HCT116 (cell line): ENCODE results near the gene PDE1A. TPM values are rescaled to one million over a fixed set of nuclear protein-coding genes. Genes with fewer than 3 reads are reported as not detected.

Source experiments
- ATAC-seq: fragments of 200-7000 bp; cut with Tn5 transposase; 2 replicates; pipeline ENCODE4 v1.9.1; 2020; ENCODE audit warnings: mild to moderate bottlenecking, moderate library complexity
- BruUV-seq: library from RNA; stranded (reverse); fragments of 400-500 nt; replicated peaks from 2 replicates; lab custom pipeline; 2021; lab: Mats Ljungman, UMichigan
- CTCF ChIA-PET: fragments of 300-600 bp; sonication (Branson Sonifier 250); formaldehyde crosslinking; loops from one replicate; lab custom pipeline; 2021; ENCODE audit warnings: antibody characterized with exemption; lab: Charles Lee
- POLR2A ChIA-PET: fragments of 300-600, 350-600 bp; sonication (Branson Sonifier 250); formaldehyde crosslinking; loops from one replicate; lab custom pipeline; 2021; ENCODE audit warnings: antibody characterized with exemption; lab: Charles Lee
- RAD21 ChIA-PET, 2 experiments: fragments of 300-600 bp; sonication (Branson Sonifier 250); formaldehyde crosslinking; loops; one replicate each; lab custom pipeline; 2023; ENCODE audit warnings: low total read pairs in 2 of 2; ENCODE audit not compliant: uncharacterized antibody in 2 of 2, unreplicated experiment in 2 of 2, low non-redundant PET in 1 of 2; lab: Charles Lee
- DNase-seq: peaks from one replicate; pipeline ENCODE4 v3.0.0-alpha.2; 2010; ENCODE audit warnings: low read depth, low spot score
- H2AFZ ChIP-seq: fragments of 200-600 bp; shearing (Covaris generic), sonication (generic); 2 replicates; pipeline ENCODE4 v1.6.1; 2017; ENCODE audit warnings: low read depth, mixed run types, mixed read lengths, antibody characterized with exemption, low read length; ENCODE audit not compliant: poor library complexity, severe bottlenecking
- H3K27ac ChIP-seq: 2 replicates; pipeline ENCODE4 v1.5.1; 2012; ENCODE audit warnings: low read depth, low read length
- H3K27me3 ChIP-seq: fragments of 200-600 bp; sonication (generic); 2 replicates; pipeline ENCODE4 v1.6.1; 2016; ENCODE audit warnings: mixed run types, low read length, mixed read lengths; ENCODE audit not compliant: insufficient read depth
- H3K36me3 ChIP-seq, 2 experiments: fragments of 200-500 bp in 1 of 2; fragments of 200-600 bp in 1 of 2; sonication (Bioruptor generic) in 1 of 2; sonication (generic) in 1 of 2; 2 replicates each; pipeline versions ENCODE4 v1.5.1 to v1.6.1; 2014 to 2016; ENCODE audit warnings: low read length in 2 of 2, inconsistent platforms in 1 of 2, mixed read lengths in 1 of 2, mixed run types in 1 of 2; ENCODE audit not compliant: insufficient read depth in 2 of 2, control insufficient read depth in 1 of 2
- H3K4me1 ChIP-seq, 2 experiments: fragments of 200-600 bp in 1 of 2; sonication (generic) in 1 of 2; 2 replicates each; pipeline versions ENCODE4 v1.5.1 to v1.6.1; 2012 to 2017; ENCODE audit warnings: low read length in 2 of 2, inconsistent platforms in 1 of 2, mild to moderate bottlenecking in 1 of 2, mixed read lengths in 1 of 2, mixed run types in 1 of 2, moderate library complexity in 1 of 2; ENCODE audit not compliant: insufficient read depth in 2 of 2, control insufficient read depth in 1 of 2
- H3K4me2 ChIP-seq: fragments of 200-600 bp; sonication (generic); 2 replicates; pipeline ENCODE4 v1.6.1; 2017; ENCODE audit warnings: mixed run types, low read length, mixed read lengths
- H3K4me3 ChIP-seq, 2 experiments: fragments of 200-600 bp in 1 of 2; sonication (generic) in 1 of 2; replicated peaks in 1 of 2; 2 replicates each; pipeline ENCODE4 v1.5.1; 2011 to 2016; ENCODE audit warnings: low read length in 2 of 2, control low read depth in 1 of 2, low read depth in 1 of 2, mild to moderate bottlenecking in 1 of 2, mixed read lengths in 1 of 2, mixed run types in 1 of 2
- H3K79me2 ChIP-seq: fragments of 200-600 bp; sonication (generic); 2 replicates; pipeline ENCODE4 v1.6.1; 2017; ENCODE audit warnings: mild to moderate bottlenecking, mixed run types, low read length, moderate library complexity, mixed read lengths; ENCODE audit not compliant: insufficient read depth
- H3K9ac ChIP-seq: fragments of 200-600 bp; sonication (generic); 2 replicates; pipeline ENCODE4 v1.6.1; 2016; ENCODE audit warnings: low read length, mixed read lengths
- H3K9me2 ChIP-seq: fragments of 200-600 bp; sonication (generic), shearing (Covaris generic); 2 replicates; pipeline ENCODE4 v1.6.1; 2017; ENCODE audit warnings: mixed run types, mild to moderate bottlenecking, moderate library complexity; ENCODE audit not compliant: insufficient read depth
- H3K9me3 ChIP-seq, 2 experiments: fragments of 200-500 bp in 1 of 2; fragments of 200-600 bp in 1 of 2; sonication (Bioruptor generic) in 1 of 2; sonication (generic) in 1 of 2; 2 replicates each; pipeline ENCODE4 v1.6.1; 2014 to 2017; ENCODE audit warnings: low read length in 2 of 2, mixed read lengths in 2 of 2, inconsistent platforms in 1 of 2, low read depth in 1 of 2, mild to moderate bottlenecking in 1 of 2, mixed run types in 1 of 2, moderate library complexity in 1 of 2; ENCODE audit not compliant: control insufficient read depth in 1 of 2, insufficient read depth in 1 of 2
- H4K20me1 ChIP-seq: fragments of 200-600 bp; sonication (generic), shearing (Covaris generic); 2 replicates; pipeline ENCODE4 v1.6.1; 2017; ENCODE audit warnings: mixed run types, mild to moderate bottlenecking, moderate library complexity; ENCODE audit not compliant: insufficient read depth
- ATF3 ChIP-seq: IDR thresholded peaks from 2 replicates; pipeline ENCODE4 v1.6.1; 2012
- CTCF ChIP-seq, 3 experiments: fragments of 200-600 bp in 1 of 3; sonication (generic) in 1 of 3; IDR thresholded peaks in 2 of 3; conservative IDR thresholded peaks in 1 of 3; 2 replicates each; pipeline ENCODE4 v1.5.1; 2012 to 2017; ENCODE audit warnings: low read depth in 2 of 3, low read length in 2 of 3, antibody characterized with exemption in 1 of 3, borderline replicate concordance in 1 of 3, control low read depth in 1 of 3, mild to moderate bottlenecking in 1 of 3, mixed read lengths in 1 of 3, mixed run types in 1 of 3, moderate library complexity in 1 of 3; ENCODE audit not compliant: insufficient read depth in 1 of 3
- ELF1 ChIP-seq: IDR thresholded peaks from 2 replicates; pipeline ENCODE4 v1.6.1; 2012; ENCODE audit warnings: low read depth, borderline replicate concordance
- FOSL1 ChIP-seq: IDR thresholded peaks from 2 replicates; pipeline ENCODE4 v1.6.1; 2012; ENCODE audit warnings: low read depth
- MAX ChIP-seq: IDR thresholded peaks from 2 replicates; pipeline ENCODE4 v1.6.1; 2012
- POLR2AphosphoS5 ChIP-seq: IDR thresholded peaks from 2 replicates; pipeline ENCODE4 v1.6.1; 2011; ENCODE audit warnings: mild to moderate bottlenecking, low read depth, low read length, moderate library complexity
- RAD21 ChIP-seq: IDR thresholded peaks from 2 replicates; pipeline ENCODE4 v1.6.1; 2012; ENCODE audit warnings: low read depth, mild to moderate bottlenecking
- REST ChIP-seq: IDR thresholded peaks from 2 replicates; pipeline ENCODE4 v1.6.1; 2012; ENCODE audit warnings: low read depth
- SIN3A ChIP-seq: IDR thresholded peaks from 2 replicates; pipeline ENCODE4 v1.6.1; 2012; ENCODE audit warnings: low read depth
- SP1 ChIP-seq: IDR thresholded peaks from 2 replicates; pipeline ENCODE4 v1.6.1; 2012; ENCODE audit warnings: low read depth
- TCF7L2 ChIP-seq: IDR thresholded peaks from 2 replicates; pipeline ENCODE4 v1.7.0; 2011; ENCODE audit warnings: borderline replicate concordance, inconsistent platforms; ENCODE audit not compliant: insufficient read depth, insufficient read length; ENCODE audit errors: extremely low read depth
- ZFX ChIP-seq: fragments of 450-650 bp; IDR thresholded peaks from 2 replicates; pipeline ENCODE4 v1.6.1; 2017
- intact Hi-C: fragments of 100-400 bp; cut with micrococcal nuclease; formaldehyde crosslinking; loops from 2 replicates; pipeline ENCODE4 v1.10.0; 2022
- total RNA-seq: library from RNA; stranded (reverse); gene quantifications from one replicate; pipeline ENCODE4 v1.2.1, GENCODE V29; 2021; ENCODE audit not compliant: unreplicated experiment

PDE1A gene
- total RNA-seq, 1 experiment from 2014 or later = 0.12 TPM

GRCh38 chr2:182173944-182174622, 252.8 kb downstream of the PDE1A start (continued):
- no peak for TF ChIP-seq CTCF (IDR thresholded peaks at IDR 0.05 in 2 of 3, conservative IDR thresholded peaks at IDR 0.05 in 1 of 3; ENCODE audit: borderline replicate concordance in 1 of 3, insufficient read depth in 1 of 3, low read depth in 2 of 3, low read length in 2 of 3)
- no peak for TF ChIP-seq ZFX
- no peak for TF ChIP-seq ELF1

- Histone ChIP-seq H3K27me3 (no peaks in the 10 kb centered on the region), H3K27ac (no peak overlapping the region), H3K79me2 (no peaks in the 10 kb centered on the region), H2AFZ (no peak overlapping the region), H3K4me2 (no peak overlapping the region), H3K36me3 (no peaks in the 10 kb centered on the region), H3K9ac (no peak overlapping the region), H3K9me3 (no peaks in the 10 kb centered on the region), H4K20me1 (no peaks in the 10 kb centered on the region), H3K9me2 (no peaks in the 10 kb centered on the region), H3K4me1 (no peaks in the 10 kb centered on the region), H3K4me3 (no peak overlapping the region)
- ChIA-PET RAD21 (no interaction called here), CTCF (no interaction called here), POLR2A (no interaction called here)
- DNase-seq (no peak), ATAC-seq (no peak)
- intact Hi-C loops = no loop called here
- no peak for TF ChIP-seq TCF7L2
- no peak for TF ChIP-seq CTCF (IDR thresholded peaks at IDR 0.05 in 2 of 3, conservative IDR thresholded peaks at IDR 0.05 in 1 of 3; ENCODE audit: borderline replicate concordance in 1 of 3, insufficient read depth in 1 of 3, low read depth in 2 of 3, low read length in 2 of 3)
- no peak for TF ChIP-seq SIN3A
- no peak for TF ChIP-seq RAD21
- TF ChIP-seq POLR2AphosphoS5 = no peak
- no peak for TF ChIP-seq FOSL1
- no peak for TF ChIP-seq MAX
- no peak for TF ChIP-seq SP1
- no peak for TF ChIP-seq ELF1
- TF ChIP-seq REST = no peak
- no peak for TF ChIP-seq ATF3
- no TSS peak for BruUV-seq
Observed at GRCh38 chr2:182170341-182170740, 256.5 kb downstream of the PDE1A start.
